ACC112 (cell line): ENCODE results near the gene C20orf204.

Experiments used
- H2AFZ ChIP-seq: fragments of 200-600 bp; sonication (generic); one replicate; pipeline ENCODE4 v1.6.0; 2017; ENCODE audit warnings: antibody characterized with exemption, low read length; ENCODE audit not compliant: unreplicated experiment
- H3K27ac ChIP-seq: fragments of 200-600 bp; sonication (generic); 2 replicates; pipeline ENCODE4 v1.5.1; 2014; ENCODE audit warnings: low read depth, mild to moderate bottlenecking, antibody characterized with exemption, low read length, moderate library complexity
- H3K27me3 ChIP-seq: fragments of 200-600 bp; sonication (generic); 2 replicates; pipeline ENCODE4 v1.6.1; 2014; ENCODE audit warnings: mild to moderate bottlenecking, antibody characterized with exemption, low read length, moderate library complexity, mixed read lengths; ENCODE audit not compliant: insufficient read depth
- H3K36me3 ChIP-seq: fragments of 200-600 bp; sonication (generic); 2 replicates; pipeline ENCODE4 v1.6.1; 2016; ENCODE audit warnings: mild to moderate bottlenecking, antibody characterized with exemption, low read length, moderate library complexity, mixed read lengths; ENCODE audit not compliant: insufficient read depth
- H3K4me1 ChIP-seq: fragments of 200-600 bp; sonication (generic); one replicate; pipeline ENCODE4 v1.6.1; 2016; ENCODE audit warnings: low read length, mixed read lengths; ENCODE audit not compliant: insufficient read depth, unreplicated experiment, control insufficient read depth
- H3K4me3 ChIP-seq: fragments of 200-600 bp; sonication (generic); 2 replicates; pipeline ENCODE4 v1.5.1; 2014; ENCODE audit warnings: mild to moderate bottlenecking, low read depth, low read length
- H3K79me2 ChIP-seq: fragments of 200-600 bp; sonication (generic); one replicate; pipeline ENCODE4 v1.6.0; 2016; ENCODE audit warnings: low read length; ENCODE audit not compliant: control insufficient read depth, unreplicated experiment, insufficient read depth

C20orf204 gene

GRCh38 chr20:64075556-64075955 lies 39.6 kb downstream of the C20orf204 start:
- Histone ChIP-seq H3K36me3 (no peaks in the 10 kb centered on the region), H3K27ac (no peak overlapping the region), H3K79me2 (peaks cover 5% of the 10 kb centered on the region), H3K4me1 (peaks cover 18% of the 10 kb centered on the region), H3K27me3 (no peaks in the 10 kb centered on the region), H3K4me3 (no peak overlapping the region), H2AFZ (no peak overlapping the region)

GRCh38 chr20:64076061-64076997 lies 40.3 kb downstream of the C20orf204 start:
- Histone ChIP-seq H2AFZ (no peak overlapping the region), H3K36me3 (no peaks in the 10 kb centered on the region), H3K27ac (no peak overlapping the region), H3K27me3 (no peaks in the 10 kb centered on the region), H3K4me3 (no peak overlapping the region), H3K4me1 (peaks cover 19% of the 10 kb centered on the region), H3K79me2 (peaks cover 5% of the 10 kb centered on the region)

- H2AFZ ChIP-seq = no peak overlapping the region
- H3K4me1 ChIP-seq = peaks cover 19% of the 10 kb centered on the region
- H3K36me3 ChIP-seq = no peaks in the 10 kb centered on the region
- H3K27ac ChIP-seq = no peak overlapping the region
- peaks cover 5% of the 10 kb centered on the region for H3K79me2 ChIP-seq
- no peaks in the 10 kb centered on the region for H3K27me3 ChIP-seq
- H3K4me3 ChIP-seq = no peak overlapping the region
Measured at GRCh38 chr20:64077094-64077493, 41.1 kb downstream of the C20orf204 start.

- Histone ChIP-seq H3K4me1 (peaks cover 19% of the 10 kb centered on the region), H3K36me3 (no peaks in the 10 kb centered on the region), H2AFZ (no peak overlapping the region), H3K27me3 (no peaks in the 10 kb centered on the region), H3K27ac (no peak overlapping the region), H3K4me3 (no peak overlapping the region), H3K79me2 (peaks cover 5% of the 10 kb centered on the region)
Measured at GRCh38 chr20:64077541-64077875, 41.5 kb downstream of the C20orf204 start.

GRCh38 chr20:64077876-64078551 lies 42.0 kb downstream of the C20orf204 start:
- H3K27me3 ChIP-seq = no peaks in the 10 kb centered on the region
- no peak overlapping the region for H2AFZ ChIP-seq
- no peak overlapping the region for H3K27ac ChIP-seq
- no peaks in the 10 kb centered on the region for H3K36me3 ChIP-seq
- peak overlapping the region; percentile 98 for H3K4me3 ChIP-seq
- peaks cover 5% of the 10 kb centered on the region for H3K79me2 ChIP-seq
- H3K4me1 ChIP-seq = peaks cover 21% of the 10 kb centered on the region

- peak overlapping the region; percentile 93 for H2AFZ ChIP-seq
- H3K79me2 ChIP-seq = peaks cover 5% of the 10 kb centered on the region
- H3K4me1 ChIP-seq = peaks cover 23% of the 10 kb centered on the region
- H3K36me3 ChIP-seq = no peaks in the 10 kb centered on the region
- peak overlapping the region; percentile 98 for H3K4me3 ChIP-seq
- no peak overlapping the region for H3K27ac ChIP-seq
- peaks cover 3% of the 10 kb centered on the region; the same call in 1 of the 2 replicates for H3K27me3 ChIP-seq
Measured at GRCh38 chr20:64078934-64079272, 42.9 kb downstream of the C20orf204 start.

GRCh38 chr20:64079273-64080012 lies 43.5 kb downstream of the C20orf204 start, which contains the start of gene RGS19:
Gene RGS19, minus strand, starts transcription at chr20:64079518. Its CDS starts 2,632 bp downstream, at chr20:64076886.
- Histone ChIP-seq H3K36me3 (no peaks in the 10 kb centered on the region), H3K4me3 (peak within 1 kb of the TSS; percentile 98), H2AFZ (peak within 1 kb of the TSS; percentile 93), H3K4me1 (peaks cover 23% of the 10 kb centered on the region), H3K27ac (no peak within 1 kb of the TSS), H3K79me2 (peaks cover 5% of the 10 kb centered on the region), H3K27me3 (peaks cover 8% of the 10 kb centered on the region)

- peak within 1 kb of the TSS; percentile 93 for H2AFZ ChIP-seq
- H3K4me1 ChIP-seq = peaks cover 23% of the 10 kb centered on the region
- H3K4me3 ChIP-seq = peak within 1 kb of the TSS; percentile 98
- no peaks in the 10 kb centered on the region for H3K36me3 ChIP-seq
- H3K79me2 ChIP-seq = peaks cover 5% of the 10 kb centered on the region
- peaks cover 16% of the 10 kb centered on the region for H3K27me3 ChIP-seq
- no peak within 1 kb of the TSS for H3K27ac ChIP-seq
Measured at GRCh38 chr20:64080013-64080812, 44.2 kb downstream of the C20orf204 start, which contains the start of gene OPRL1. Gene OPRL1, plus strand, starts transcription at chr20:64080082. Its CDS starts 12,639 bp downstream, at chr20:64092721.

- H3K4me1 ChIP-seq = peaks cover 23% of the 10 kb centered on the region
- peak overlapping the region; percentile 75; the same call in 1 of the 2 replicates for H3K4me3 ChIP-seq
- H3K79me2 ChIP-seq = peaks cover 5% of the 10 kb centered on the region
- peaks cover 24% of the 10 kb centered on the region for H3K27me3 ChIP-seq
- H2AFZ ChIP-seq = no peak overlapping the region
- H3K36me3 ChIP-seq = no peaks in the 10 kb centered on the region
- no peak overlapping the region for H3K27ac ChIP-seq
Measured at GRCh38 chr20:64080813-64081623, 45.0 kb downstream of the C20orf204 start.
